PC-3 (cell line): ENCODE data around the gene NEDD4L. TPM values are rescaled to one million over a fixed set of nuclear protein-coding genes. Genes with fewer than 3 reads are reported as not detected.

Source experiments
- ATAC-seq: fragments of 200-7000 bp; cut with Tn5 transposase; 2 replicates; pipeline ENCODE4 v1.9.1; 2020; ENCODE audit warnings: mild to moderate bottlenecking, moderate library complexity
- BruUV-seq: library from RNA; stranded (reverse); fragments of 400-500 nt; replicated peaks from 2 replicates; lab custom pipeline; 2021; lab: Mats Ljungman, UMichigan
- CTCF ChIA-PET: fragments of 300-600 bp; sonication (Branson Sonifier 250); formaldehyde crosslinking; loops from one replicate; lab custom pipeline; 2022; ENCODE audit warnings: antibody characterized with exemption; lab: Charles Lee
- POLR2A ChIA-PET: fragments of 300-600 bp; sonication (Branson Sonifier 250); formaldehyde crosslinking; loops from one replicate; lab custom pipeline; 2022; ENCODE audit warnings: antibody characterized with exemption; ENCODE audit not compliant: unreplicated experiment; lab: Charles Lee
- DNase-seq: peaks from one replicate; pipeline ENCODE4 v3.0.0-alpha.2; 2015
- H2AFZ ChIP-seq: fragments of 300-600 bp; sonication (generic); 2 replicates; pipeline ENCODE4 v1.6.0; 2016; ENCODE audit warnings: antibody characterized with exemption, low read length
- H3F3A ChIP-seq: fragments of 300-600 bp; sonication (generic); one replicate; pipeline ENCODE4 v1.6.0; 2017; ENCODE audit warnings: antibody characterized with exemption, low read length, control low read depth, mild to moderate bottlenecking; ENCODE audit not compliant: unreplicated experiment
- H3K27ac ChIP-seq: fragments of 300-600 bp; sonication (generic); 2 replicates; pipeline ENCODE4 v1.5.1; 2016; ENCODE audit warnings: mild to moderate bottlenecking, low read length
- H3K27me3 ChIP-seq: fragments of 300-600 bp; sonication (generic); 2 replicates; pipeline ENCODE4 v1.6.1; 2016; ENCODE audit warnings: low read length, mixed read lengths
- H3K36me3 ChIP-seq: fragments of 300-600 bp; sonication (generic); 2 replicates; pipeline ENCODE4 v1.6.1; 2016; ENCODE audit warnings: low read depth, mixed run types, low read length, mixed read lengths
- H3K4me1 ChIP-seq: fragments of 300-600 bp; sonication (generic); 2 replicates; pipeline ENCODE4 v1.5.1; 2016; ENCODE audit warnings: low read length; ENCODE audit not compliant: insufficient read depth
- H3K4me2 ChIP-seq: fragments of 300-600 bp; sonication (generic); 2 replicates; pipeline ENCODE4 v1.6.0; 2016; ENCODE audit warnings: low read length
- H3K4me3 ChIP-seq: fragments of 300-600 bp; sonication (generic); 2 replicates; pipeline ENCODE4 v1.5.1; 2016; ENCODE audit warnings: mild to moderate bottlenecking, low read length, mixed read lengths
- H3K79me2 ChIP-seq: fragments of 300-600 bp; sonication (generic); 2 replicates; pipeline ENCODE4 v1.6.1; 2017; ENCODE audit warnings: low read length, mixed read lengths
- H3K9ac ChIP-seq: fragments of 300-600 bp; sonication (generic); 2 replicates; pipeline ENCODE4 v1.6.0; 2016; ENCODE audit warnings: mild to moderate bottlenecking, low read length
- H3K9me2 ChIP-seq: fragments of 300-600 bp; sonication (generic); replicated peaks from 2 replicates; pipeline ENCODE4 v1.6.1; 2016; ENCODE audit warnings: mixed run types, low read length, mixed read lengths
- H3K9me3 ChIP-seq: fragments of 300-600 bp; sonication (generic); 2 replicates; pipeline ENCODE4 v1.6.1; 2016; ENCODE audit warnings: low read length, mixed read lengths
- H4K20me1 ChIP-seq: fragments of 300-600 bp; sonication (generic); 2 replicates; pipeline ENCODE4 v1.6.1; 2016; ENCODE audit warnings: low read length, mixed read lengths
- CTCF ChIP-seq: fragments of 300-600 bp; sonication (generic); conservative IDR thresholded peaks from 2 replicates; pipeline ENCODE4 v1.5.1; 2017; ENCODE audit warnings: antibody characterized with exemption, low read depth, mild to moderate bottlenecking, low read length
- EZH2 ChIP-seq: fragments of 300-600 bp; sonication (generic); IDR thresholded peaks from one replicate; pipeline ENCODE4 v1.6.1; 2017; ENCODE audit warnings: antibody characterized with exemption, mild to moderate bottlenecking, low read length; ENCODE audit not compliant: unreplicated experiment
- EZH2phosphoT487 ChIP-seq: fragments of 300-600 bp; sonication (generic); IDR thresholded peaks from 2 replicates; pipeline ENCODE4 v1.6.1; 2018; ENCODE audit warnings: mild to moderate bottlenecking, antibody characterized with exemption, low read length, borderline replicate concordance
- intact Hi-C: fragments of 100-400 bp; cut with micrococcal nuclease; formaldehyde crosslinking; loops from 2 replicates; pipeline ENCODE4 v1.9.0; 2023
- total RNA-seq: library from RNA; depleted of rRNA; stranded (reverse); fragments of >200 nt; gene quantifications from 2 replicates; pipeline ENCODE4 v1.2.3, GENCODE V29; 2014

The NEDD4L gene
- total RNA-seq, 1 experiment from 2014 or later = 105 TPM

GRCh38 chr18:58391932-58392323, 347.9 kb downstream of the NEDD4L start:
- no TSS peak for BruUV-seq
- Histone ChIP-seq H4K20me1 (no peaks in the 10 kb centered on the region), H3K9me3 (no peaks in the 10 kb centered on the region), H3K27ac (no peak overlapping the region), H3K4me2 (no peak overlapping the region), H3F3A (no peaks in the 10 kb centered on the region), H3K9ac (no peak overlapping the region), H3K79me2 (no peaks in the 10 kb centered on the region), H2AFZ (no peak overlapping the region), H3K36me3 (peaks cover 57% of the 10 kb centered on the region; the same call in 1 of the 2 replicates), H3K27me3 (no peaks in the 10 kb centered on the region), H3K9me2 (no peaks in the 10 kb centered on the region), H3K4me1 (no peaks in the 10 kb centered on the region), H3K4me3 (no peak overlapping the region)
- no peak for DNase-seq
- ATAC-seq = no peak
- intact Hi-C loops = no loop called here
- TF ChIP-seq CTCF = no peak
- TF ChIP-seq EZH2 = no peak
- TF ChIP-seq EZH2phosphoT487 = no peak
- ChIA-PET CTCF (no interaction called here), POLR2A (no interaction called here)

GRCh38 chr18:58392324-58393000, 348.4 kb downstream of the NEDD4L start:
- intact Hi-C loops = no loop called here
- Histone ChIP-seq H2AFZ (no peak overlapping the region), H3K9ac (no peak overlapping the region), H3K36me3 (peaks cover 54% of the 10 kb centered on the region; the same call in 1 of the 2 replicates), H3K79me2 (no peaks in the 10 kb centered on the region), H3K9me3 (no peaks in the 10 kb centered on the region), H3K27ac (no peak overlapping the region), H3K4me2 (no peak overlapping the region), H3K4me3 (no peak overlapping the region), H3F3A (no peaks in the 10 kb centered on the region), H3K9me2 (no peaks in the 10 kb centered on the region), H3K4me1 (no peaks in the 10 kb centered on the region), H3K27me3 (no peaks in the 10 kb centered on the region), H4K20me1 (no peaks in the 10 kb centered on the region)
- POLR2A ChIA-PET = no interaction called here
- TF ChIP-seq EZH2 (no peak), CTCF (no peak), EZH2phosphoT487 (no peak)
- CTCF ChIA-PET = interaction anchor here (0.6 kb wide), 1 partner anchor 300 kb away, joined by 9 read pairs; no protein-coding TSS in a partner anchor
- no peak for ATAC-seq
- BruUV-seq = no TSS peak
- DNase-seq = no peak

- H3K9me2 ChIP-seq = no peaks in the 10 kb centered on the region
- no peaks in the 10 kb centered on the region for H3K9me3 ChIP-seq
- H3K4me1 ChIP-seq = no peaks in the 10 kb centered on the region
- CTCF ChIA-PET = no interaction called here
- no peak overlapping the region for H3K4me3 ChIP-seq
- H3K27me3 ChIP-seq = no peaks in the 10 kb centered on the region
- POLR2A ChIA-PET = no interaction called here
- H2AFZ ChIP-seq = no peak overlapping the region
- no peaks in the 10 kb centered on the region for H3K79me2 ChIP-seq
- H3K36me3 ChIP-seq = peaks cover 49% of the 10 kb centered on the region; the same call in 1 of the 2 replicates
- H3F3A ChIP-seq = no peaks in the 10 kb centered on the region
- intact Hi-C loops = no loop called here
- no peak overlapping the region for H3K4me2 ChIP-seq
- BruUV-seq = no TSS peak
- ATAC-seq (no peak), DNase-seq (no peak)
- H3K9ac ChIP-seq = no peak overlapping the region
- H3K27ac ChIP-seq = no peak overlapping the region
- no peaks in the 10 kb centered on the region for H4K20me1 ChIP-seq
- TF ChIP-seq CTCF (no peak), EZH2phosphoT487 (no peak), EZH2 (no peak)
These were observed 349.3 kb downstream of the NEDD4L start for GRCh38 chr18:58393295-58393694.
